Activated T-cell treated with anti-CD3 and anti-CD28 coated beads, Interleukin-2, amount 50 U/mL, for 4 hours (primary cell): ENCODE data around the gene URI1. TPM values are rescaled to one million over a fixed set of nuclear protein-coding genes. Genes with fewer than 3 reads are reported as not detected.
"Not testable (repeated sequence)": the region's sequence is repeated elsewhere in the genome, so short reads cannot be mapped to it uniquely, and the experiment has no call there.

Experiments
- ATAC-seq, 2 donors: fragments of 200-7000 bp; cut with Tn5 transposase; one replicate each; pipeline ENCODE4 v1.10.0; 2021
- DNase-seq: peaks from one replicate; pipeline ENCODE4 v3.0.0-alpha.2; 2020
- H3K27me3 Mint-ChIP-seq: one replicate; pipeline ENCODE4 v1.8.0; 2021; ENCODE audit warnings: low read depth, mixed read lengths
- H3K36me3 Mint-ChIP-seq: one replicate; pipeline ENCODE4 v1.8.0; 2022; ENCODE audit warnings: mixed read lengths; ENCODE audit not compliant: insufficient read depth
- H3K4me1 Mint-ChIP-seq: one replicate; pipeline ENCODE4 v1.8.0; 2021; ENCODE audit warnings: low read depth, mixed read lengths
- H3K4me3 Mint-ChIP-seq: one replicate; pipeline ENCODE4 v1.8.0; 2021; ENCODE audit warnings: mild to moderate bottlenecking, moderate library complexity, mixed read lengths
- H3K9me3 Mint-ChIP-seq: one replicate; pipeline ENCODE4 v1.8.0; 2021; ENCODE audit warnings: mixed read lengths
- total RNA-seq, 3 donors: library from RNA; stranded (reverse); gene quantifications; one replicate each; pipeline ENCODE4 v1.2.1, GENCODE V29; 2021

Gene URI1, protein sequence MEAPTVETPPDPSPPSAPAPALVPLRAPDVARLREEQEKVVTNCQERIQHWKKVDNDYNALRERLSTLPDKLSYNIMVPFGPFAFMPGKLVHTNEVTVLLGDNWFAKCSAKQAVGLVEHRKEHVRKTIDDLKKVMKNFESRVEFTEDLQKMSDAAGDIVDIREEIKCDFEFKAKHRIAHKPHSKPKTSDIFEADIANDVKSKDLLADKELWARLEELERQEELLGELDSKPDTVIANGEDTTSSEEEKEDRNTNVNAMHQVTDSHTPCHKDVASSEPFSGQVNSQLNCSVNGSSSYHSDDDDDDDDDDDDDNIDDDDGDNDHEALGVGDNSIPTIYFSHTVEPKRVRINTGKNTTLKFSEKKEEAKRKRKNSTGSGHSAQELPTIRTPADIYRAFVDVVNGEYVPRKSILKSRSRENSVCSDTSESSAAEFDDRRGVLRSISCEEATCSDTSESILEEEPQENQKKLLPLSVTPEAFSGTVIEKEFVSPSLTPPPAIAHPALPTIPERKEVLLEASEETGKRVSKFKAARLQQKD
- 10 to 100 TPM; 69.5 to 80.5 (median 77.8) TPM for total RNA-seq

GRCh38 chr19:29941828-29942403 is at the start of gene URI1:
URI1 (plus strand) TSS chr19:29942239; CDS start chr19:29942548, 309 bp downstream.
- peaks cover 3% of the 10 kb centered on the region for H3K27me3 Mint-ChIP-seq
- ATAC-seq, result peak; percentile 89 to 90
- peak; percentile 97 for DNase-seq
- peaks cover 6% of the 10 kb centered on the region for H3K9me3 Mint-ChIP-seq
- peak within 1 kb of the TSS; percentile 97 for H3K4me3 Mint-ChIP-seq
- H3K4me1 Mint-ChIP-seq, result peaks cover 41% of the 10 kb centered on the region
- peaks cover 6% of the 10 kb centered on the region for H3K36me3 Mint-ChIP-seq

- Mint-ChIP-seq H3K27me3 (peaks cover 2% of the 10 kb centered on the region), H3K36me3 (no peaks in the 10 kb centered on the region), H3K9me3 (no peaks in the 10 kb centered on the region), H3K4me1 (no peaks in the 10 kb centered on the region), H3K4me3 (no peak overlapping the region)
- no peak for ATAC-seq
- no peak for DNase-seq
Measured at GRCh38 chr19:29893606-29894284, 48.3 kb upstream of the URI1 start.

- Mint-ChIP-seq H3K27me3 (peaks cover 2% of the 10 kb centered on the region), H3K9me3 (no peaks in the 10 kb centered on the region), H3K4me3 (no peak overlapping the region), H3K36me3 (no peaks in the 10 kb centered on the region), H3K4me1 (no peaks in the 10 kb centered on the region)
- DNase-seq (no peak), ATAC-seq (no peak)
Measured at GRCh38 chr19:29896802-29897201, 45.2 kb upstream of the URI1 start.

DNA sequence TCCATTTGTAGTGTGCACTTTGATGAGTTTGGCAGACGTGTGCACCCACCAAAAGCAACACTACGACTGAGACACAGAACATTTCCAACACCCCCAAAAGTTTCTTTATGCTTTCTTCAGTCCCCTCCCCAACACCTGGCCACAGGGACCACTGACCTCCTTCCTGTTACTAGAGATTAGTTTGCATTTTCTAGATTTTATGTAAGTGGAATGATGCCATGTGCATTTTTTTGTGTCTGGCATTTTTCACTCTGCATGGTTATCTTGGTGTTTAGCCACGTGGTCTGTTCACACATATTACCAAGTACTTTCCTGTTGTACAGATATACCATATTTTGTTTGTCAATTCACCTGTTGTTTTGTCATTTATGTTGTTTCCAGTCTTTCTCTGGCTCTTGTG is 44.6 kb upstream of the URI1 start:
- Mint-ChIP-seq H3K4me1 (no peaks in the 10 kb centered on the region), H3K27me3 (peaks cover 2% of the 10 kb centered on the region), H3K9me3 (no peaks in the 10 kb centered on the region), H3K4me3 (no peak overlapping the region), H3K36me3 (no peaks in the 10 kb centered on the region)
- DNase-seq (no peak), ATAC-seq (no peak)

DNA sequence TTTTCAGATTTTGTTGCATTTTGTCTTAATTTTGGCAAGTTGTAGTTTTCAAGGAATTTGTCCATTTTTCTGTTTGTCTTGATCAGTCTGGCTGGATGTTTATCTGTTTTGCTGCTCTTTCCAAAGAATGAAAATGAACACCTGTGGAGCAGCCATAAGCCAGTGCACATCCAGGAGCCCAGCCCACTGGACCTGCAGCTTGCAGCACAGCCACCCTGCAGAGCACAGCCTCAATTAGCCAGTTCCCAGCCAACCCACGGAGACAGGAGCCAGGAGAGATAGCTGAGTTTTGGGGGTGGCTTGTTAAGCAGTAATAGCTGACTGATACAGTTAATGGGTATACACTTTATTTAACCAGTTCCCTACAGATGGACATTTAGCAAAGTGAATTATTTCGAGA is 38.0 kb upstream of the URI1 start:
- Mint-ChIP-seq H3K27me3 (peaks cover 6% of the 10 kb centered on the region), H3K9me3 (no peaks in the 10 kb centered on the region), H3K4me3 (no peak overlapping the region), H3K4me1 (no peaks in the 10 kb centered on the region), H3K36me3 (no peaks in the 10 kb centered on the region)
- DNase-seq, result no peak
- ATAC-seq, result no peak

GRCh38 chr19:29908963-29909944 is 32.8 kb upstream of the URI1 start:
- Mint-ChIP-seq H3K4me1 (no peaks in the 10 kb centered on the region), H3K36me3 (no peaks in the 10 kb centered on the region), H3K27me3 (peaks cover 9% of the 10 kb centered on the region), H3K4me3 (no peak overlapping the region), H3K9me3 (no peaks in the 10 kb centered on the region)
- ATAC-seq, result no peak
- no peak for DNase-seq

DNA sequence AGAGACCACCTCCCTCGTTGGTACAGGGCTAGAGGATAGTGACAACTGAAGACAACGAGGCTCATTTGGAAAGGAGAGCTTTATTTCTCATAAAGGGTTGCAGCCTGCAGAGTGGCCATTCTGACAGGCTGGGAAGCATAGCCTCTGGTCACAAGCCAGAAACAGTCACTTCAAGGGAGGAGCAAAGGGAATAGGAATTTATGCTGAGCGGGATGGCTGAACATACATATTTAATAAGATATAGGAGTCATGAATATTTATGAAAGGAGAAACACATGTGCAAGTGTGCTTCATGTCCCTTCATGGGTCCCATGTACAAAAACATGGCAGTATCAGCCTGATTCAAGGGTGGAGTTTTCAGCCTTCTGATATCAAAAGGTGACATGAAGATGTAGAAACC is 27.1 kb upstream of the URI1 start:
- Mint-ChIP-seq H3K4me1 (no peaks in the 10 kb centered on the region), H3K4me3 (no peak overlapping the region), H3K36me3 (no peaks in the 10 kb centered on the region), H3K27me3 (peaks cover 16% of the 10 kb centered on the region), H3K9me3 (no peaks in the 10 kb centered on the region)
- ATAC-seq, result no peak
- DNase-seq, result no peak

GRCh38 chr19:29915832-29916231 is 26.2 kb upstream of the URI1 start:
- ATAC-seq, H3K4me3 Mint-ChIP-seq, DNase-seq, H3K9me3 Mint-ChIP-seq, H3K4me1 Mint-ChIP-seq, H3K36me3 Mint-ChIP-seq: not testable (repeated sequence)
- H3K27me3 Mint-ChIP-seq, result peaks cover 15% of the 10 kb centered on the region

DNA sequence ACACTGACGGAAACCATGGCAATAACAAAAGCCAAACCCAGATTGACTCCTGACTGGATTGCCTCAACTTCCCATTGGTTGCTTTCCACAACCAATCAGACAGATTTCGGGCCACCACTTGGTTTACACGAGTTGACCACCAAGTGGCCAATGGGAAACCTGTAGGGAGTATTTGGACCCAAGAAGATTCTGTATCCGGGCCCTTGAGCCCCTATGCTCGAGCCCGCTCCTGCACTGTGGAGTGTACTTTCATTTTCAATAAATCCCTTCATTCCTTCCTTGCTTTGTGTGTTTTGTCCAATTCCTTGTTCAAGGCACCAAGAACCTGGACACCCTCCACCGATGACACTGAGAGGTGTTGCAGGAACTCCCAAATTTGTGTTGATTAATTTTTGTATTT is 24.1 kb upstream of the URI1 start:
- no peaks in the 10 kb centered on the region for H3K9me3 Mint-ChIP-seq
- H3K4me1 Mint-ChIP-seq, result no peaks in the 10 kb centered on the region
- H3K27me3 Mint-ChIP-seq, result peaks cover 16% of the 10 kb centered on the region
- no peaks in the 10 kb centered on the region for H3K36me3 Mint-ChIP-seq
- no peak overlapping the region for H3K4me3 Mint-ChIP-seq
- DNase-seq, result no peak
- ATAC-seq, result no peak

DNA sequence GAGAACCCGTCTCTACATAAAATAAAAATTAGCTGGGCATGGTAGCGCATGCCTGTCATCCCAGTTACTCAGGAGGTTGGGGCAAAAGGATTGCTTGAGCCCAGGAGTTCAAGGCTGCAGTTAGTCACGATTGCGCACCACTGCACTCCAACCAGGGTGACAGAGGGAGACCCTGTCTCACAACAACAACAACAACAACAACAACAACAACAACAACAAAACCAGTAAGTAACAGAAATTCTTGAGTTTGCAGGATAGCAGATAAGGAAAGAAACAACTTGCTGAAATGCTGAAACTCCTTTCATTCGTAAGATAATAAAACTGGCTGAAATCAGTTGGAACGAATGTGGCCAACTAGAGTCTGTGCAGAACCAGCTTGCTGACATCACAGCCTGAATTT is 23.1 kb upstream of the URI1 start:
- ATAC-seq (no peak), DNase-seq (no peak)
- Mint-ChIP-seq H3K36me3 (no peaks in the 10 kb centered on the region), H3K4me3 (no peak overlapping the region), H3K9me3 (no peaks in the 10 kb centered on the region), H3K4me1 (no peaks in the 10 kb centered on the region), H3K27me3 (peaks cover 16% of the 10 kb centered on the region)

GRCh38 chr19:29922972-29923371 is 19.1 kb upstream of the URI1 start:
- no peak for ATAC-seq

GRCh38 chr19:29923653-29924052 is 18.4 kb upstream of the URI1 start:
- H3K4me3 Mint-ChIP-seq, result no peak overlapping the region
- ATAC-seq (peak in 1 of 2 donors; percentile 32), DNase-seq (no peak)
- H3K4me1 Mint-ChIP-seq, result peaks cover 2% of the 10 kb centered on the region
- H3K9me3 Mint-ChIP-seq, result no peaks in the 10 kb centered on the region
- H3K27me3 Mint-ChIP-seq, result peaks cover 15% of the 10 kb centered on the region
- no peaks in the 10 kb centered on the region for H3K36me3 Mint-ChIP-seq

More at GRCh38 chr19:29922972-29923371, 19.1 kb upstream of the URI1 start:
- Mint-ChIP-seq H3K4me3 (no peak overlapping the region), H3K27me3 (peaks cover 15% of the 10 kb centered on the region), H3K4me1 (no peaks in the 10 kb centered on the region), H3K9me3 (no peaks in the 10 kb centered on the region), H3K36me3 (no peaks in the 10 kb centered on the region)
- DNase-seq, result no peak

DNA sequence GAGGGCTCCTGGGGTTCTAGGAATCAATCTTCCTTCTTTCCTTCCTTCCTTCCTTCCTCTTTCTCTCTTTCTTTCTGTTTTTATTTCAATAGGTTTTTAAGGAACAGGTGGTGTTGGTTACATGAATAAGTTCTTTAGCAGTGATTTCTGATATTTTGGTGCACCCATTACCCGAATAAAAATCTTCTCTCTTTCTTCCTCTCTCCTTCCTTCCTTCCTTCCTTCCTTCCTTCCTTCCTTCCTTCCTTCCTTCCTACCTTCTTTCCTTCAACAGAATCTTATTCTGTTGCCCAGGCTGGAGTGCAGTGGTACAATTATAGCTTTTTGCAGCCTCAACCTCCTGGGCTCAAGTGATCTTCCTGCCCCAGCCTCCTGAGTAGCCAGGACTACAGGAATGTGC is 16.0 kb upstream of the URI1 start:
- H3K36me3 Mint-ChIP-seq, result no peaks in the 10 kb centered on the region
- H3K27me3 Mint-ChIP-seq, result peaks cover 10% of the 10 kb centered on the region
- ATAC-seq (no peak), DNase-seq (no peak)
- H3K9me3 Mint-ChIP-seq, result no peaks in the 10 kb centered on the region
- peaks cover 2% of the 10 kb centered on the region for H3K4me1 Mint-ChIP-seq
- no peak overlapping the region for H3K4me3 Mint-ChIP-seq

GRCh38 chr19:29926801-29927200 is 15.2 kb upstream of the URI1 start:
- Mint-ChIP-seq H3K4me3 (no peak overlapping the region), H3K36me3 (no peaks in the 10 kb centered on the region), H3K4me1 (peaks cover 2% of the 10 kb centered on the region), H3K9me3 (no peaks in the 10 kb centered on the region), H3K27me3 (peaks cover 6% of the 10 kb centered on the region)
- ATAC-seq, result no peak
- DNase-seq, result no peak
